Cardiac septum (tissue), 1 donor: ENCODE data around the gene FNDC3B. TPM values are rescaled to one million over a fixed set of nuclear protein-coding genes. Genes with fewer than 3 reads are reported as not detected.

Experiments used
- DNase-seq: peaks from one replicate; pipeline ENCODE4 v3.0.0-alpha.2; 2020; ENCODE audit warnings: low spot score
- intact Hi-C: fragments of 100-400 bp; cut with DNase I; formaldehyde crosslinking; loops from one replicate; pipeline ENCODE4 v1.14.0; 2022
- total RNA-seq: library from RNA; stranded (reverse); fragmentation: NEBNext Ultra II Directional; extraction: Animal tissue kit (Norgen Biotek cat#: 25700); gene quantifications from one replicate; pipeline ENCODE4 v1.2.1, GENCODE V29; 2021
- donor health status: DM: no; HTN: no; CAD: no.

Gene FNDC3B
- total RNA-seq, 1 donor from 2014 or later: 139 TPM

DNA sequence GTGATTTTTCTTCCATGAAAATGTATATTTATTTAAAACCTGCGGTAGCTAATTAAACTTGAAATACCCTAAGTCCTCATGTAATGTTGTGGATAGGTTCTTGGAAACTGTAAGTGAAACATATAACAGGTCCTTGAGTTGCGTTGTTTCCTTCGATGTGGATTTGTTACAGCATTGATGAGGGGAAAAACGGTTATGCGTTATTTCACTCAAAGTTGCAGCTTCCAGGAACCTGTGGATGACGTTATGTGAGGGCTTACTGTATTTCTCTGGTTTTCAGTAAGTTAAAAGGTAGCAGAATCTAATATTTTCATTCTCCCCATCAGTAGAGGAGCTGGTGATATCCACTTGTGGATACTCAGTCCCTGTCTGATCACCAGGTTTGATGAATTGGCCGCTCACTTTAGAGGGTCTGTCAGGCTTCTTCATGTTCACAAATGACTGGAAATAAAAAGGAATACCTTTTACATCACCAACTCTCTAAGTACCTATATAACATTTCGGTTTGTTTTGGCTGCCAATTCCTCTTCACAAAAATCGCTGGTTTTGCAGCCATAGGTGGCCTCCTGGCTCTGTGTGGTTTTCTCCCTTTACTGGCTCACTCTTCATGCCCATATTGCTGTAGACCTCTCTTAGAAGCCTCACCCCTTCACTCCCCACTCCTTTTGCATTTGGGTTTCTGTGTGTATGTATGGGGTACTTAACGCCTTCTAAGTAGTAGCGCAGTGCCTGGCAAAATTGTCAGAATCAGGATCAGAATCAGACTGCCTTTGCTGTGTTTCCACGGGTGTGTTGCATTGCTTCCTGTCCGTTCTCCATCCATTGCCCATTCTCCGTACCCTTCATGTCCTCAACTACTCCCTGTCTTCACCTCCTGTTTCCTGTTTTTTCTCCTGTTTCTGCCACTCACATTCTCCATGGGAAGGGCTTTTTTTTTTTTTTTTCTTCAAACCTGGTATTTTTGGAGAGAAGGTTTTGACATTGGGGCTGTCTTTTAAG, 112.6 kb downstream of the FNDC3B start:
- no peak for DNase-seq
- intact Hi-C loops: loop anchor here (2.0 kb wide), 1 partner anchor 111 kb away; no protein-coding TSS in a partner anchor

DNA sequence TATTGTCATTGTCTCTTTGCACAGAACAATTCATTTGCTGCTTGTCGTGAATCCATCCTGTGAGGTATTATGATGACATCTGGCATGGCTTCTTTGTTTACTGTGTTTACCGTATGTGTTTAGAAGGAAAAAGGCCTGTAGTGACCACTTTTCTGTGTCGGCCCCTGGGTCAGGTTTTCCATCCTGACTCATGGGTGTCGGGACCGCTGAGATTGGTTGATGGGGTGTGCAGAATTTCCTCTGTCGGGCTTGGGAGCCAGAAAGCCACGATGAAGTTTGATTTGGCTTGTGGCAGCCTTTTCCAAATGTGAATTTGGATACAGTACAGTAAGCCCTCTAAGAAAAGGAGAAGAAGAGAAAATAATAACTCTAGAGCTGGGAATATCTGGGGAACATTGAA, 113.5 kb downstream of the FNDC3B start:
- no peak for DNase-seq

DNA sequence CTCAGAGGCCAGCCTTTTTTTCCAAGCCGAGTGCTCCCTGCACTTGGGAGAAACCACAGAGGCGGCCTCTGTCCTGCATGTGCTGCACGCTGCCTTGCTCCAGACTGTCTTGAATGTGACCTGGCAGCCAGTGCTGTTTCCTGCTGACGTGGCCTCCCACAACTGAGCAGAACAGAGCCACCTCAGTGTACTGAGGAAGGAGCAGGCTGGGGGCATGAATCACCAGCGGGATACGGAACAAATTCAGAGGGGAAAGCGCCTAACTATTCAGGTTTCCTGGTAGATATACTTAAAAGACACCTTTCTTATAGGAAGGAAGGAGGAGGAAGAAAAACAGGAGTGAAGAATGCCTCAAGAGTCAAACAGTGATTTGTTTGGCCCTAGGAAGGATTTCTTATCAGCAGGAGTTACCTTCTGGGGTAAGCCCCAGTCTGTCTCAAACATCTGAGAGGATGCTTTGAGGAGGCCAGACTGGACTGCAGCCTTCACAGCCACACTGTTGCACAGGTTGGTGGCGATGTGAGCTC, 114.0 kb downstream of the FNDC3B start:
- peak; percentile 96 for DNase-seq
- intact Hi-C loops: loop anchor here (1.0 to 2.0 kb wide), 2 partner anchors 14 to 113 kb away; no protein-coding TSS in a partner anchor

More for the DNA sequence above, 113.5 kb downstream of the FNDC3B start:
- intact Hi-C loops: loop anchor here (1.0 to 2.0 kb wide), 2 partner anchors 14 to 112 kb away; no protein-coding TSS in a partner anchor

DNA sequence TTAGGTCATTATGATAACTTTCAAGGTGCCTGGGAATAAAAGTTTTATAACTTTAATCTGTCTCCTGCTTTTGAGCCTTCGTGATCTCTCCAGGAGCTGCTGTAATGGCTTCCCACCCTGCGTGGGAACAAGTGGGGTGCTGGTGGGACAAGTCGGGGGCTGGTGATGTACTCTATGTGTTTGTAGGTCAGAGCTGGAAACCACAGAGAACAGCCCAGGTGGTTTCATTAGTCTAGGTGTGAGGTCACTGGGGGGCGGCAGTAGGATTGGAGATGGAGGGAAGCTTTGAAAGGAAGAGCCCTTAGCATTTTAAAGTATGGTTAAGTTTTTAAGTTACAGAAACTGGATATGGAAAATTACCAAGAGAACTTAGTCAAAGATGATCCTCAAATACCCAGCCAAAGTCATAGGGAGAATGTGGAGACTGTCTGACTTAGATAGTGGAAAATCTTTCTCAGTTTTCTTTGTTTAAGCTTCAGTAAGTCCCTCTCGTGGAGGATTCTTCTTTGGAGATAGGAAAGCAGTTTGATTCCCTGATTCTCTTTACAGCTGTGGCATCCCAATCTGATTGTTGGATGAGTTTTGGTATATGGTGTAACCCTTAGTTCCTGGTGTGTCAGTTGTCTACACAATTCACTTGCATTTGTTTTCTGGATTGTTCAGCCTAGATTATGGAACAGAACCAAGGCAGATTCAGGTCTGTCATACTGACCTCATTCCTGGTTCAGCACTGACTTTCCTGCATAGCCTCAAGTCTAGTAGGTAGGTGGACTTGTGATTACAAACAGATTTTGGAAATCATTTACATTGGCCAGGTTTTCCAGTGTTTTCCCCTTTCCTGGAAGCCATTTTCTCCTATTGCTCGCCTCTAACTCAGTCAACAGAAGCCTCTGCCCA, 115.6 kb downstream of the FNDC3B start:
- no peak for DNase-seq
- intact Hi-C loops: no loop called here

DNA sequence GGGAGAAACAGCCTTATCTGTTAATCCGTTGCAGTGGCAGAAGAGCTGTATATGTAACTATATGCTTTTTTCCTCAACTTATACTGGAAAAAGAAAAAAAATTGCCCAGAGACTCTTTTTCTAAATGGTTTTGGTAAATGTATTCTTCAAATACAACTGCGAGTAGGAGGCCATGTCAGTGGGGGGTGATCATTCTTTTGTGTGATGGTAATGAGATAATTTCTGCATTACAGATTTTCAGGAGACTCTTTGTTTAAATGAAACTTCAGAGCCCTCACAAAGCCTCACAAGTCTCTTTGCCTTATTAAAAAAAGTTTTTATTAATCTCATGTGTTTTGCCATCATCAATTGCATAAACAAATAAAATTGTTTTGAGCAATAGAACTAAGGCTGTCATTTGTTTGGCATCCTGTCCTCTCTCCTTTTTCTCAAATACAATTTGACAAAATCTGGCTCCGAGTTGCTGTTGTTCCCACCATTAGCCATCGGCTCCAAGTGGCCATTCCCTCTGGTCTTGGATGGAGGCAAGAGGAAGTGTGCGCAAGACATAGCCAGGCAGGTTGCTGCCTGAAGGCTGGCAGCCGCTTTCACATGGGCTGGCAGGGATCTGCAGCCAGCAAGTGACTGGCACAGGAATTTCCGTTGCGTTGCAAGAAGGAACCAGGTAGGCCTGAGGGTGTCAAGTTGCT, 116.7 kb downstream of the FNDC3B start:
- no peak for DNase-seq
- intact Hi-C loops: no loop called here

DNA sequence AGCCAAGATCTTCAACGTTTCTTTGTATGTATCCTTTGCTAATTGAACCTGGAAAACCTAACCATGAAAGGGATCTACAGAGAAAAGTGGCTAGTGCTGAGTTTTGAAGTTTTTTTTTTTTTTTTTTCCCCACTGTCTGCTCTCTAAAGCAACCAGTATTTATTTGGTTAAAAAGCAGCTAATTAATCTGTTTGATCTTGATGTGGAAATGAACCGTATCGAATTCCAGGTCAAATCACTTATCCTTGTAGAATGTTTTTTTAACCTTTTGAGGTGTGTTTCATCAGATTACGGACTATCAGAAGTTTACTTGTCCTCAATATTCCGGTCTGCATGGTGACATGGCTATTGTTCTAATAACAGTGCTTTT, 117.2 kb downstream of the FNDC3B start:
- DNase-seq: no peak
- intact Hi-C loops: no loop called here

DNA sequence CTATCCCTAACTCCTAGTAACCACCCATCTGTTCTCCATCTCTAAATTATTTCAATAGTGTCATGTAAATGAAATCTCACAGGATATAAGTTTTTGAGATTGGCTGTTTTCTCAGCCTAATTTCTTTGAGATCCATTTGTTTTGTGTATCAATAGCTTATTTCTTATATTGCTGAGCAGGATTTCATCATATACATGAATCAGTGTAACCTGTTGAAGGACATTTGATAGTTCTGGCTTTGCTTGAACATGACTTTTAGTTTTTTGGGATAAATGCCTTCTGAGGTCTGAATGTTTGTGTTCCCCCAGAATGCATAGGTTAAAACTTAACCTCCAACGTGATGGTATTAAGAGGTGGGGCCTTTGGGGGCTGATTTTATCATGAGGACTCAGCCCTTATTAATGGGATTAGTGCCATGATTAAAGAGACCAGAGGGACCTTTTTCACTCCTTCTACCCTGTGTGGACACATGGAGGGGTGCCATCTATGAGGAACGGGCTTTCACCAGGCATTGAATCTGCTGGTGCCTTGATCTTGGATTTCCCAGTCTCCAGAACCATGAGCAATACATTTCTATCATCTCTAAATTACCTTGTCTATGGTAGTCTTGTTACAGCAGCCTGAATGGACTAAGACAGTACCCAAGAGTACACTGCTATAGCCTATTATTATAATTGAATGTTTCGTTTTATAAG, 118.3 kb downstream of the FNDC3B start:
- DNase-seq: no peak
- intact Hi-C loops: no loop called here

DNA sequence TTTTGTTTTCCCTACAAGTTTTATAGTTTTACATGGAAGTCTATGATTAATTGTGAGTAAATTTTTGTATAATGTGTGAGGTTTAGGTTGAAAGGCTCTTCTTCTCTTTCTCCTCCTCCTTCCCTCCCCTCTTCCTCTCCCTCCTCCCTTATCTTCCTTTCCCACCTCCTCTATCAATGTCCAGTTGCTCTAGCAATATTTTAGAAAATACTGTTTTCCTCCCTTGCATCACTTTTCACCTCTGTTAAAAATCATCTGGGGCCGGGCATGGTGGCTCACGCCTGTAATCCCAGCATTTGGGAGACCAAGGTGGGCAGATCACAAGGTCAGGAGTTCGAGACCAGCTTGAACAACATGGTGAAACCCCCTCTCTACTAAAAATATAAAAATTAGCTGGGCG, 119.4 kb downstream of the FNDC3B start:
- intact Hi-C loops: no loop called here
- no peak for DNase-seq

DNA sequence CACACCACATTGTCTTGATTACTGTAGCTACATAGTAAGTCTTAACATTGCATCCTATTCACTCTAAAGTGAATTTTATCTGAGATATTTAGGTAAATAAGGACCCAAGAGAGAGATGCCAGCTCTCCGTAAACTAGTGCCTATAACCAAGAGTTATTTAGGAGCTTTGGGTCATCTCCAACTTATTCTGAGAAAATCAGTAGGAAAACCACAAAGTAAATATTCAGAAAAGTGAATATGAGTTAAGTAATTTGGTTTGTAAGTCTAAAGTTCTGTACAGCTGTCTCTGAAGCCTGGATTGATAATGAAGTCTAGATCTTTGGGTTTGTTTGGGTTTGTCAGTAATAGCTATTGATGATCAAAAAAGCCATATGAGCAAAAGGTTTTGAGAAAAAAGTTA, 120.0 kb downstream of the FNDC3B start:
- DNase-seq: no peak
- intact Hi-C loops: no loop called here

DNA sequence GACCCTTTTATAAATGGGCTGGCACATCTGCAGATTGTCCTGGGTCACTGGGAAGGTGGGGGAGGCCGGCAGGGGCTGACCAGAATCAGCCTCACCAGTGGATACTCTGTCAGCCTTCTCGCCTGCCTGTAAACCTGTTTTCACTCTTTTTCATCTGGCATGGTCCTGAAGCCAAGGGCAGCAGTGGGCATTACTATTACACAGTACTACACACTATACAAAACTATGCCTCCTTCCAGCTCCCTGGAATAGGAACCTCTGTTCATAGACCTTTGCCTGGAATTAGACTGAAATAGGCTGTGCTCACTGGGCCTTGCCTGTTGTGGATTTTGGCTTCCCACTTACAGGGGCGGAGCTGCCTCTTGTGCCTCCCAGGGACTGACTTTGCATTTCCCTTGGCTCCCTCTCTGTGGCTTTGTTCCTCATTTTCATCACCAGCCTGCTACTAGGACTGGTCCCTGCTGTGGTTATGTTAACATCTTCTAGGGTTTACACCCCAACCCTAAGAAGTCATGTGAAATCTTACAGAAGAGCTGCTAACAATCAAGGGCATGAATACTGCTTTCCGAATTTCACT, 120.7 kb downstream of the FNDC3B start:
- intact Hi-C loops: no loop called here
- peak; percentile 86 for DNase-seq

DNA sequence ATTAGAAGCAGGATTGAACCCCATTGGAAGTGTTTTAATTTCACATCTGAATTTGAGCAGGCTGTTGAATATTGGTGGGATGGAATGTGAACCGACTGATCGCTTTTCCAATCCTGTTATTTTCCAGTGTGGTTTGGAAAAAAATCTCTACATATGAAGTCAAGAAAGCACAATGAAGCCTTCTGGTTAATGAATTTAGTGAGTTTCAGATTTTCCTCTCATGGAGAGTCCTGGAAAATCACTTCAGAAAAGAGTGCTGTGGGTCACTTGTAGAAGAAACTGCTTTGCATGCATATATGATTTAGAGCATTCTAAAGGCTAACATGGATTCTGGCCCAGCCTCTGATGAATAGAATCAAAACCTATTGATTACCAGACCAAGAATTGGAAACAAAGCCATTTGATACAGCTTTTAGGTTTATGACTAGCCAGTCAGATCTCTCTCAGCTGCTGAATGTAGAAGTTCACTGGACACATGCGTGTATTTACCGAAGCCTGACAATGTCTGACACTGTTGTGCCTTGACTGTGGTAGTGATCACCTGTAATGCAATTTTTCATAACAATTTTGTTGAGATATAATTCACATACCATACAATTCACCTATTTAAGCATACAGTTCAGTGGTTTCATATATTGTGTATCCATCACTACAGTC, 121.9 kb downstream of the FNDC3B start:
- DNase-seq: no peak
- intact Hi-C loops: no loop called here

DNA sequence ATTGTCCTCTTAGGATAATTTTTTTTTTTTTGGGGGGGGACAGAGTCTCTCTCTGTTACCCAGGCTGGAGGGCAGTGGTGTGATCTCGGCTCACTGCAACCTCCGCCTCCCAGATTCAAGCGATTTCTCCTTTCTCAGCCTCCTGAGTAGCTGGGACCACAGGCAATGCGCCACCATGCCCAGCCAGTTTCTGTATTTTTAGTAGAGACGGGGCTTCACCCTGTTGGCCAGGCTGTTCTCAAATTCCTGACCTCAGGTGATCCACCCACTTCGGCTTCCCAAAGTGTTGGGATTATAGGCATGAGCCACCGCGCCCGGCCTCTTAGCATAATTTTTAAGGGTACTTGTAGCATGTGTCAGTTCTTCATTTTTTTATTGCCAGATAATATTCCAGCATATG, 122.6 kb downstream of the FNDC3B start:
- DNase-seq: no peak
- intact Hi-C loops: no loop called here

DNA sequence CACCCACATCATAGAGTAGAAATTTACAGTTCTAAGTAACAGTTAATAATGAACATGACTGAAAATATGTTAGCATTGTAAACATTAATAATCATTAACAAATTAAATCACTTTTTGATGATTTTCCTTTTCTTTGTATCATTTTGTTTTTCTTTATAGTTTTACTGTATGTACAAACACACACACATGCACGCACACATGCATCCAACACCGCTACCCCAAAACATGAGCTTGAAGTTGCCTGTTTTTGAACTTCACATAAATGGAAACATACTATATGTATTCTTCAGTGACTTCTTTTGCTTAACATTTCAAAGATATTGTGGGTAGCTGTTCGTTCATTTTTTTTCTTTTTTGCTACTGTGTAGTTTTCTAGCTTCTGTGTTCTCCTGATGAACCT, 123.9 kb downstream of the FNDC3B start:
- intact Hi-C loops: no loop called here
- DNase-seq: no peak

DNA sequence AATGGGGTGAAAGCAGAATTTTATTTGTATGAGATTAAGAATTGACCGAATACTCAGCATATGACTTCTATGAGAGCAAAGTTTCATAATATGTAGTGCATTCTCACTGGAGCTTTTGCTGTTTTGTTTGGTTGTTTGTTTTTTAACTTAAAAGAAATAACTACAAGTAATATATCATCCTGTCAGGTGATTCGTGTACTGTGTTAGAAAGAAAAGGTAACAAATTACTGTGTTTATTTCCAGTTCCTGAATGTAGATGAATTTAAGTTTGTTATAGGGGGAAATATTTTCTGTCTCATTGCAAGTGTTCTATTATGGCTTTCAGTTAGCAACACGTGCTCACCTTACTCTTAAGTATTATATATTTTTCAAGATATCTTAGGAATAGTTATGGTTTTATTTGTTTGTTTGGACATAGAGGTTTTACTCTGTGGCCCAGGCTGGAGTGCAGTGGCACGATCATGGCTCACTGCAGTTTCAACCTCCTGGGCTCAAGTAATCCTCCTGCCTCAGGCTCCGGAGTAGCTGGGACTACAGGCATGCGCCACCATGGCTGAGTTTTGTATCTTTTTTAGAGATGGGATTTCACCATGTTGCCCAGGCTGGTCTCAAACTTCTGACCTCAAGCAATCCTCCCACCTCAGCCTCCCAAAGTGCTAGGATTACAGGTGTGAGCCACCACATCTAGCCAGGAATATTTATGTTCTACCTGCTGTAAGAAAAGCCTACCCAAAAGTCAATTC, 125.4 kb downstream of the FNDC3B start:
- intact Hi-C loops: no loop called here
- DNase-seq: no peak

DNA sequence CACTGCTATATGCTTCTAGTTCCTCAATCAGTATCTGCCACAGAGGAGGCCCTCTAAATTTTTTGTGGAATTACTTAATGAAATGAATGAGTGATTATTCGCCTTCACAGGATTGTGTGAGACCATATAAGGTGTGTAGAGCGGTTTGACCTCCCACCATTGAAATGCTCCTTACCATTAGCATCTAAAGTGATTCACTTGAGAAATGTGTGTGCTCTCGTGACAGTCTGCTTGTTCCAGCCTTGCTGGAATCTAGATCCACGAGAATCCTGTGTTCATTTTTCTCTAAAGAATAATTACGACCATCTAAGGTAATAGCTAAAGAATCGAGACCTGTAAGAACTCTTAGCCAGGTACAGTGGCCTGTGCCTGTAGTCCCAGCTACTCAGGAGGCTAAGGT, 126.9 kb downstream of the FNDC3B start:
- DNase-seq: no peak
- intact Hi-C loops: no loop called here

DNA sequence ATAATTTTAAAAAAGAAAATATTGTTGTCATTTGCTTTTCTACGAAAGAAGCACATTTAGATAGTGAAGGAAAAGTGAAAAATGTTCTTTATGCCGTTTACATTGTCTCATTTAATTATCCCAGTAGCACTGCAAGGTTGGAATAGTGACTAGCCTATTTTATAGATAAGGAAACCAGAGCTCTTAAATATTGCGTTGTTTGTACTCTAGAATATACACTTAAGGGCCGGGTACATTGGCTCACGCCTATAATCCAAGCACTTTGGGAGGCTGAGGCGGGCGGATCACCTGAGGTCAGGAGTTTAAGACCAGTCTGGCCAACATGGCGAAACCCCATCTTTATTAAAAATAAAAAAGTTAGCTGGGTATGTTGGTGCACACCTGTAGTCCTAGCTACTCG, 127.5 kb downstream of the FNDC3B start:
- DNase-seq: no peak
- intact Hi-C loops: no loop called here

DNA sequence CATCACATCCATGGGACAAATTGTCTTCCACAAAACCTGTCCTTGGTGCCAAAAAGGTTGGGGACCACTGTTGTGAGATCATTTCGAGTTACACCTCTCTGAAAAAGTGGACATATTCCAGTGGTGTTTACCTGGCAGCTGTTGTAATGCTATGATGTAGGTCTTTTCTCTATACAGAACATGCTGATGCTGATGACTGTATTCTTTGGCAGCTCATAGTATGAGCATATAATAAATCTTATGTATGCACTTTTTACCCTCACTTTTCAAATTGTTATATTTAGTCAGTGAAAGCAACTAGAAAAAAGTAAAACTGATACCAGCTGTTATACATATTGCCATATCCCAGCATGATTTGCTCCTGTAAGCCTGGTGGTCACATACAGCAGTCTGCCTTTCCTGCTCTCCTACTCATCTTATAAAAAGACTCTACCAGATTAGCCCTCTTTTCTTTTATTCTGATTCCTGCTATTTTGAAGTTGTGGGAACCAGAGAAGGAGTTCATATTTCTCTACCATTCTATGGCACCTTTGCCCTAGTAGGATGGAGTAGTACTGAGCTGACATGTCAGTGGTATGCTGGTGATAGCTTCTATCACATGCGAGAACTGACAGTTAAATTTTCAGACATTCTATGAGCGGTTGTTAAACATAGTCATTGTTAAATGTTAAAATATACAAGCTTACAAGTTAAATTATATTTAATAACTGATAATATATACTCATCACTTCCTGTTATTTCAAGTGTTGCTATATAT, 128.7 kb downstream of the FNDC3B start:
- no peak for DNase-seq
- intact Hi-C loops: no loop called here
